Measurements from ENCODE around the gene METTL27. TPM values are rescaled to one million over a fixed set of nuclear protein-coding genes. Genes with fewer than 3 reads are reported as not detected.

The METTL27 gene
- total RNA-seq, 3 donors from 2014 or later = 1.6 to 4.6 (median 2.4) TPM

DNA sequence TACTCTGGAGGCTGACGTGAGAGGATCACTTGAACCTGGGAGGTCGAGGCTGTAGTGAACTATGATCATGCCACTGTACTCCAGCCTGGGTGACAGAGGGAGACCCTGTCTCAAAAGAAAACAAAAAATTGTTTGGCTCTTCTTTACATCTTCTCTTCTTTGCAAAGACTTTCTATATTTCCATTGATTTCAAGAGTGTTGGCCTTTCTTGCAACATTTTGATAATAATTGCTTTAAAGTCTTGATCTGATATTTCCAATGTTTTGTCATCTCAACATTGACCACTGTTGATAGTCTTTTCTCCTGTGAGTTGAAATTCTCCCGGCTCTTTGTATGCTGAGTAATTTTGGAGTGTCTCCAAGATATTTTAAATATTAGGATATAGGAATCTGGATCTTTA lies 29.3 kb downstream of the METTL27 start:
- DNase-seq (peak in 1 of 3 donors; percentile 2), ATAC-seq (no peak)
- no peaks in the 10 kb centered on the region for H3K36me3 ChIP-seq (ENCODE audit: low read depth)
- H3K4me1 ChIP-seq (ENCODE audit: low read depth) = peaks cover 3% of the 10 kb centered on the region
- intact Hi-C loops (cut with DNase I, micrococcal nuclease) = no loop called here
- no peaks in the 10 kb centered on the region for H3K9me3 ChIP-seq
- TF ChIP-seq, protein P1, sequence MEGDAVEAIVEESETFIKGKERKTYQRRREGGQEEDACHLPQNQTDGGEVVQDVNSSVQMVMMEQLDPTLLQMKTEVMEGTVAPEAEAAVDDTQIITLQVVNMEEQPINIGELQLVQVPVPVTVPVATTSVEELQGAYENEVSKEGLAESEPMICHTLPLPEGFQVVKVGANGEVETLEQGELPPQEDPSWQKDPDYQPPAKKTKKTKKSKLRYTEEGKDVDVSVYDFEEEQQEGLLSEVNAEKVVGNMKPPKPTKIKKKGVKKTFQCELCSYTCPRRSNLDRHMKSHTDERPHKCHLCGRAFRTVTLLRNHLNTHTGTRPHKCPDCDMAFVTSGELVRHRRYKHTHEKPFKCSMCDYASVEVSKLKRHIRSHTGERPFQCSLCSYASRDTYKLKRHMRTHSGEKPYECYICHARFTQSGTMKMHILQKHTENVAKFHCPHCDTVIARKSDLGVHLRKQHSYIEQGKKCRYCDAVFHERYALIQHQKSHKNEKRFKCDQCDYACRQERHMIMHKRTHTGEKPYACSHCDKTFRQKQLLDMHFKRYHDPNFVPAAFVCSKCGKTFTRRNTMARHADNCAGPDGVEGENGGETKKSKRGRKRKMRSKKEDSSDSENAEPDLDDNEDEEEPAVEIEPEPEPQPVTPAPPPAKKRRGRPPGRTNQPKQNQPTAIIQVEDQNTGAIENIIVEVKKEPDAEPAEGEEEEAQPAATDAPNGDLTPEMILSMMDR (IDR thresholded peaks at IDR 0.05) = no peak
- H3K4me3 ChIP-seq = no peak overlapping the region

DNA sequence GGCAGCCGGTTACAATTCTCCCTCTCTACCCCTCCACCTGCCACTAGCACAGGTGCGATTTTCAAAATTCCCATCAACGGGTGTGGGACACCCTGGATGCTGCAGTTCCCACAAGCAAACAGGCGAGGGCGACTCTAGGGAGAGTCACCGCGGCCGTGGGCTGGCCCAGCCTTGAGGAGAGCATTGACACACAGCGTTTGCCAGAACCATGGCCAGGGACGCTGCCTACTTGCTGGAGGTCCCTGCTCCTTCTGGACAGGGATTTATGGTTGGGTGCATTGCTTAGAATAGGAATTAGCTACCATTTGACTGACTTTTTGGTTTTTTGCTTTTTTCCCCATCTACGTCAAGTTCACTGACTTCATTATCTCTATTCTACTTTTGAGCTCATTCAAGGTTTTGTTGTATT lies 30.6 kb downstream of the METTL27 start:
- H3K36me3 ChIP-seq (ENCODE audit: low read depth) = no peaks in the 10 kb centered on the region
- peaks cover 7% of the 10 kb centered on the region for H3K4me1 ChIP-seq (ENCODE audit: low read depth)
- DNase-seq (peak; percentile 84 to 91 (median 86)), ATAC-seq (peak; percentile 77)
- no peaks in the 10 kb centered on the region for H3K9me3 ChIP-seq
- TF ChIP-seq, protein P1 (IDR thresholded peaks at IDR 0.05) = peak; percentile 92
- intact Hi-C loops (cut with DNase I, micrococcal nuclease) = no loop called here
- no peak overlapping the region for H3K4me3 ChIP-seq

DNA sequence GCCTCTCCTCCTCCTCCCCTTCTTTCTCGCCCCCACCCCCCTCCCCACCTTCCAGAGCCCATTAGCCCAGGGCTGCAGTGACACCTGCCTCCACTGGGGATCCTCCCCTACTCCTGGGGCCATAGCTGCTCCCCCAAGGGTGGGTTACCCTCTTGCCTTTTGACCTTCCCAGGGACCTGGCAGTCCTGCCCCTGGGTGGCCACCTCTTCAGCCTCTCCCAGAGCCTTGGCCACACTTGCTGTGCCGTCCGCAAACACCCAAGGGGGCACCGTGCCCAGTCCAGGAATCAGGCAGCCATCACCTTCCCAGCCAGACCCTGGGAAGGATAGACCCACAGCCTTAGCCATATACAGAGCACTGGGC lies 31.3 kb downstream of the METTL27 start:
- no peak for ATAC-seq
- H3K4me3 ChIP-seq = no peak overlapping the region
- intact Hi-C loops (cut with DNase I, micrococcal nuclease) = no loop called here

DNA sequence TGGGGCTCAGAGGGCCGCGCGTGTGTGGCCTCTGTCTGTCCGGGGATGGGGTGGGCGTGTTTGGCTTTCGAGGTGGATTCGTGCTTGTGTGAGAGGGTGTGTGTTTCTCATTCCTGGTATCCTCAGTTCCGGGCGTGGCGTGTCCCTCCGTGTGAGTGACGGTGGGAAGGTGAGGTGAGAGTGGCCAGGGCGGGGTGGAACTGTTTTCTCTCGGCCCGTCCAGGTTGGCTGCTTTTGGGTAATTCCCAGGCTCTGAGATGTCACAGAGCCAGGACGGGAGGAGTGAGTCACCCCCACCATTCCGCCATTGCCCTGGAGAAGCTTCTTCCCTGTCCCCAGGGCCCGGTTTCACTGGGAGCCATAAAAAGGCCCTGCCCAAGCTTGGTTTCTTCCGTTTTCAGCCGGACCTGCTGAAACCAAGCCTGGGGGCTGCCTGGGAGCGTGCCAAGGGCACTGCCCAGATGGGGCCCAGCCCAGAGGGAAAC lies 32.8 kb downstream of the METTL27 start:
- ATAC-seq = peak; percentile 92

More for the DNA sequence above, 31.3 kb downstream of the METTL27 start:
- Histone ChIP-seq H3K4me1 (ENCODE audit: low read depth) (peaks cover 7% of the 10 kb centered on the region), H3K36me3 (ENCODE audit: low read depth) (no peaks in the 10 kb centered on the region), H3K9me3 (no peaks in the 10 kb centered on the region)
- DNase-seq = peak in 2 of 3 donors; percentile 14 to 40
- TF ChIP-seq, protein P1 (IDR thresholded peaks at IDR 0.05) = no peak

DNA sequence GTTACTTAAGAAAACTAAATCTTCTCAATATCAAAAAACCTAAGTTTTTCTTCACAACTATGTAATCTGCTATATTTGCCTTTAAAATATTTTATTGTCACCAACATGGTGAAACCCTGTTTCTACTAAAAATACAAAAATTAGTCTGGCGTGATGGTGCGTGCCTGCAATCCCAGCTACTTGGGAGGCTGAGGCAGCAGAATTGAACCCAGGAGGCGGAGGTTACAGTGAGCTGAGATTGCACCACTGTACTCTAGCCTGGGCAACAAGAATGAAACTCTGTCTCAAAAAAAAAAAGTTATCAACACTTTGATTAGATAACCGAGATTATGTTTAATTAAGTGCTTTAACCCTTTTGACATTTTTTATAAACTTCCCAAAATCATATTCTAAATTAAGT lies 39.9 kb downstream of the METTL27 start:
- H3K9me3 ChIP-seq = no peaks in the 10 kb centered on the region
- peak in 1 of 3 donors; percentile 29 for DNase-seq
- peak; percentile 30 for ATAC-seq
- TF ChIP-seq, protein P1 (IDR thresholded peaks at IDR 0.05) = no peak
- peaks cover 21% of the 10 kb centered on the region for H3K4me1 ChIP-seq (ENCODE audit: low read depth)
- H3K36me3 ChIP-seq (ENCODE audit: low read depth) = no peaks in the 10 kb centered on the region
- intact Hi-C loops (cut with DNase I, micrococcal nuclease) = no loop called here
- no peak overlapping the region for H3K4me3 ChIP-seq

More for the DNA sequence above, 32.8 kb downstream of the METTL27 start:
- Histone ChIP-seq H3K36me3 (ENCODE audit: low read depth) (no peaks in the 10 kb centered on the region), H3K4me1 (ENCODE audit: low read depth) (peaks cover 7% of the 10 kb centered on the region), H3K9me3 (no peaks in the 10 kb centered on the region), H3K4me3 (no peak overlapping the region)
- TF ChIP-seq, protein P1 (IDR thresholded peaks at IDR 0.05) = no peak
- DNase-seq = peak; percentile 82 to 88 (median 87)
- intact Hi-C loops (cut with DNase I, micrococcal nuclease) = no loop called here

DNA sequence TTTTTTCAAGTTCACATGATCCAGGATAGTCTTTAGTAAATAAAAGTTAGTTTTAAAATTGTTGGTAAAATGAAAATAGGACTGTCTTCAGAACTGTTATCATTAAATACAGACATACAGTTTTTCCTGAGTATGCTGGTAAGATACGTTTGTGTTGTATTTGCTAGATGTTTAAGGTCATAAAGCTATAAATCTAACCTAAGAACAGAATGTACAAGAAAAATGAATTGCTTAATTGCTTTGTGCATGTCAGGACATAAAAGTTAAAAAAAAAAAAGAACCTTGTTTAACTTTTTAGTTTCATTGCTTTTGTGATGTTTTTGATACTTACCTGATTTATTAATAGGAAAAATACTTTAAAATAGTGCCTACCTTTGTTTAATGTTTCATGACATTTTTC lies 40.7 kb downstream of the METTL27 start:
- peaks cover 21% of the 10 kb centered on the region for H3K4me1 ChIP-seq (ENCODE audit: low read depth)
- no peak overlapping the region for H3K4me3 ChIP-seq
- TF ChIP-seq, protein P1 (IDR thresholded peaks at IDR 0.05) = no peak
- intact Hi-C loops (cut with DNase I, micrococcal nuclease) = no loop called here
- H3K9me3 ChIP-seq = no peaks in the 10 kb centered on the region
- ATAC-seq (peak; percentile 89), DNase-seq (no peak)
- H3K36me3 ChIP-seq (ENCODE audit: low read depth) = no peaks in the 10 kb centered on the region
